Esophagus squamous epithelium (tissue), 5 donors: Measurements from ENCODE around the gene TAAR5. TPM values are rescaled to one million over a fixed set of nuclear protein-coding genes. Genes with fewer than 3 reads are reported as not detected.
"Not testable (repeated sequence)": the region's sequence is repeated elsewhere in the genome, so short reads cannot be mapped to it uniquely, and the experiment has no call there.

Source experiments
- DNase-seq: peaks from one replicate; lab custom pipeline; 2025; lab: John Stamatoyannopoulos, UW
- H3K27ac ChIP-seq, 4 donors: fragments of 200-600 bp; sonication (generic); one replicate each; pipeline ENCODE4 v1.5.1; 2016 to 2019; ENCODE audit warnings: mild to moderate bottlenecking in 1 of 4
- H3K27me3 ChIP-seq, 4 donors: fragments of 200-600 bp; sonication (generic); 1 replicate in 3 of 4; 2 replicates in 1 of 4; pipeline versions ENCODE4 v1.5.1 to v1.6.0; 2017 to 2021; ENCODE audit warnings: antibody characterized with exemption in 1 of 4
- H3K36me3 ChIP-seq, 3 donors: fragments of 200-600 bp; sonication (generic); one replicate each; pipeline ENCODE4 v1.5.1; 2016 to 2019
- H3K4me1 ChIP-seq, 3 donors: fragments of 200-600 bp; sonication (generic); one replicate each; pipeline ENCODE4 v1.5.1; 2017 to 2019
- H3K4me3 ChIP-seq, 4 donors: fragments of 200-600 bp; sonication (generic); 1 replicate in 3 of 4; 2 replicates in 1 of 4; pipeline ENCODE4 v1.5.1; 2016 to 2019; ENCODE audit warnings: mild to moderate bottlenecking in 2 of 4, moderate library complexity in 1 of 4
- H3K9me3 ChIP-seq, 3 donors: fragments of 200-600 bp; sonication (generic); one replicate each; pipeline ENCODE4 v1.5.1; 2016 to 2019
- CTCF ChIP-seq, 6 experiments: fragments of 450-650 bp in 4 of 6; fragments of 200-600 bp in 2 of 6; sonication (generic) in 2 of 6; IDR thresholded peaks; one replicate each; pipeline ENCODE4 v1.5.1; 2016 to 2019; ENCODE audit warnings: antibody characterized with exemption in 6 of 6, mild to moderate bottlenecking in 4 of 6, moderate library complexity in 4 of 6
- POLR2A ChIP-seq, 4 donors: fragments of 450-650 bp; IDR thresholded peaks; one replicate each; pipeline ENCODE4 v1.6.1; 2017; ENCODE audit warnings: antibody characterized with exemption in 4 of 4, mild to moderate bottlenecking in 4 of 4, moderate library complexity in 3 of 4
- WGBS, 2 donors: methylation state at CpG; one replicate each; pipeline ENCODE4 v1.1.5; 2018; 5-methylcytosine and 5-hydroxymethylcytosine counted together
- intact Hi-C: fragments of 100-400 bp; cut with DNase I; formaldehyde crosslinking; loops from one replicate; pipeline ENCODE4 v1.15.0; 2022
- total RNA-seq, 4 donors: library from RNA; depleted of rRNA; stranded (reverse); fragments of >200 nt; gene quantifications; one replicate each; pipeline ENCODE4 v1.1.0, GENCODE V29; 2016
- donor health status: DM: yes; HTN: yes; CAD: no.

Gene TAAR5
- not detected for total RNA-seq

- Histone ChIP-seq H3K27ac (no peak within 1 kb of the TSS), H3K27me3 (no peaks in the 10 kb centered on the region), H3K9me3 (no peaks in the 10 kb centered on the region), H3K4me1 (no peaks in the 10 kb centered on the region), H3K36me3 (no peaks in the 10 kb centered on the region), H3K4me3 (no peak within 1 kb of the TSS)
- DNase-seq, result no peak
- 54 to 81% methylated on average over 5 of the region's 5 CpGs for WGBS, 2 donors
- intact Hi-C loops, result no loop called here
- TF ChIP-seq POLR2A (IDR thresholded peaks at IDR 0.05) (no peak), CTCF (IDR thresholded peaks at IDR 0.05) (no peak)
These were observed at the start of gene TAAR5 for GRCh38 chr6:132589454-132589853. TSS of gene TAAR5 (minus strand) at chr6:132589741. CDS start at chr6:132589686, 55 bp downstream.

DNA sequence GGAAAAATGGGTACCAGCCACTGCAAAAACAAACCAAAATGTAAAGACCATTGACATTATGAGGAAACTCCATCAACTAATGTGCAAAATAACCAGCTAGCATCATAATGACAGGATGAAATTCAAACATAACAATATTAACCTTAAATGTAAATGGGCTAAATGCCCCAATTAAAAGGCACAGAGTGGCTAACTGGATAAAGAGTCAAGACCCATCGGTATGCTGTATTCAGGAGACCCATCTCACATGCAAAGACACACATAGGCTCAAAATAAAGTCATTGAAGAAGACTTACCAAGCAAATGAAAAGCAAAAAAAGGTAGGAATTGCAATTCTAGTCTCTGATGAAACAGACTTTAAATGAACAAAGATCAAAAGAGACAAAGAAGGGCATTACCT is 47.6 kb upstream of the TAAR5 start:
- peaks cover 0 to 11% (median 0%) of the 10 kb centered on the region in 4 donors for H3K27me3 ChIP-seq
- intact Hi-C loops, H3K27ac ChIP-seq, H3K4me3 ChIP-seq, H3K4me1 ChIP-seq, H3K9me3 ChIP-seq, H3K36me3 ChIP-seq, DNase-seq: not testable (repeated sequence)
- WGBS, 2 donors, result 74 to 80% methylated on average over 1 of the region's 1 CpG

- peaks cover 0 to 11% (median 0%) of the 10 kb centered on the region in 4 donors for H3K27me3 ChIP-seq
- intact Hi-C loops, H3K36me3 ChIP-seq, DNase-seq, H3K4me1 ChIP-seq, H3K27ac ChIP-seq, H3K4me3 ChIP-seq, H3K9me3 ChIP-seq: not testable (repeated sequence)
- 83 to 88% methylated on average over 3 of the region's 3 CpGs for WGBS, 2 donors
These were observed 46.4 kb upstream of the TAAR5 start for GRCh38 chr6:132635906-132636305.

GRCh38 chr6:132635288-132635687 is 45.7 kb upstream of the TAAR5 start:
- peaks cover 0 to 11% (median 0%) of the 10 kb centered on the region in 4 donors for H3K27me3 ChIP-seq
- H3K4me1 ChIP-seq, H3K36me3 ChIP-seq, H3K4me3 ChIP-seq, DNase-seq, intact Hi-C loops, H3K27ac ChIP-seq, H3K9me3 ChIP-seq: not testable (repeated sequence)
- WGBS, 2 donors, result 20% methylated on average over 3 of the region's 3 CpGs; no CpG with 5 or more reads in 1 of the 2 donors

- TF ChIP-seq CTCF (IDR thresholded peaks at IDR 0.05), result no peak
- TF ChIP-seq POLR2A (IDR thresholded peaks at IDR 0.05), result no peak
- H3K9me3 ChIP-seq, result no peaks in the 10 kb centered on the region
- H3K27me3 ChIP-seq, result peaks cover 0 to 11% (median 0%) of the 10 kb centered on the region in 4 donors
- DNase-seq, result no peak
- H3K27ac ChIP-seq, result no peak overlapping the region
- WGBS, 2 donors, result 71 to 96% methylated on average over 2 to 3 of the region's 4 CpGs
- H3K4me3 ChIP-seq, result no peak overlapping the region
- intact Hi-C loops, result no loop called here
- no peaks in the 10 kb centered on the region for H3K4me1 ChIP-seq
- no peaks in the 10 kb centered on the region for H3K36me3 ChIP-seq
These were observed 45.3 kb upstream of the TAAR5 start for GRCh38 chr6:132634796-132635195.

GRCh38 chr6:132633362-132633761 is 43.8 kb upstream of the TAAR5 start:
- Histone ChIP-seq H3K36me3 (no peaks in the 10 kb centered on the region), H3K27ac (no peak overlapping the region), H3K4me3 (no peak overlapping the region), H3K27me3 (peaks cover 0 to 11% (median 0%) of the 10 kb centered on the region in 4 donors), H3K9me3 (no peaks in the 10 kb centered on the region), H3K4me1 (no peaks in the 10 kb centered on the region)
- DNase-seq, result no peak
- WGBS, 2 donors, result 69 to 76% methylated on average over 2 of the region's 2 CpGs
- intact Hi-C loops, result no loop called here
- no peak for TF ChIP-seq POLR2A (IDR thresholded peaks at IDR 0.05)

DNA sequence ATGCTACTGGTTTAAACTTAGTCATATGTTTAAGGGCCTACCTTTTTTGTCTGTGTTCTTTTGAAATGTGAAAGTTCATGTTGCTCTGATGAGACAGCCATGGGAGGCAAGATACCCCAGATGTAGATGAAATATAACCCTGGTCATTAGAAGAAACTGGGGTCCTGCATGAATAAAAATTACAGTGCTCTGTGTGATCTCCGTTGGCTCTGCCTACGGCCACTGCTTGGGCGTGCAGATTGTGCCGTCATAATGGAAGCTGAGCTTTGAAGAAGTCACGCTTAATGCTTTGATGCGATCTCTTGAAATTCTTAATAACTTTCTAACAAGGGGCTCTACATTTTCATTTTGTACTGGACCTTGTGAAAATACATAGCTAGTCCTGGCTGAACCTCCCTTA is 34.6 kb upstream of the TAAR5 start, which contains the start of gene TAAR2:
TSS of gene TAAR2 (minus strand) at position 101 of the 400 bp plus-strand sequence. CDS start at position 101, 0 bp downstream.
- TF ChIP-seq POLR2A (IDR thresholded peaks at IDR 0.05), result no peak
- DNase-seq, result no peak
- H3K36me3 ChIP-seq, result no peaks in the 10 kb centered on the region
- intact Hi-C loops, result no loop called here
- H3K4me1 ChIP-seq, result no peaks in the 10 kb centered on the region
- H3K27ac ChIP-seq, result no peak within 1 kb of the TSS
- H3K9me3 ChIP-seq, result peaks cover 0 to 4% (median 0%) of the 10 kb centered on the region in 3 donors
- no peaks in the 10 kb centered on the region for H3K27me3 ChIP-seq
- no peak within 1 kb of the TSS for H3K4me3 ChIP-seq
- 93 to 97% methylated on average over 6 of the region's 6 CpGs for WGBS, 2 donors
